Kidney (tissue), 14 donors: ENCODE results near the gene SEMA3E. TPM values are rescaled to one million over a fixed set of nuclear protein-coding genes. Genes with fewer than 3 reads are reported as not detected.

Experiments
- DNase-seq, 5 donors: peaks; one replicate each; pipeline ENCODE4 v3.0.0-alpha.2; 2013 to 2020
- FAIRE-seq: peaks from 2 replicates; lab custom pipeline; 2012; peaks lifted over from hg19 to GRCh38; lab: Jason Lieb, UNC
- H3K27ac ChIP-seq, 2 donors: one replicate each; pipeline ENCODE4 v1.7.0; 2013; ENCODE audit warnings: low read depth in 2 of 2, low read length in 2 of 2, inconsistent platforms in 1 of 2
- H3K27me3 ChIP-seq: one replicate; pipeline ENCODE4 v1.7.1; 2013; ENCODE audit warnings: low read length, inconsistent platforms; ENCODE audit not compliant: control insufficient read depth, insufficient read depth
- H3K36me3 ChIP-seq, 3 donors: one replicate each; pipeline versions ENCODE4 v1.7.0 to v1.7.1; 2013; ENCODE audit warnings: low read length in 3 of 3, control low read depth in 1 of 3, inconsistent platforms in 1 of 3; ENCODE audit not compliant: insufficient read depth in 3 of 3, control insufficient read depth in 2 of 3
- H3K4me1 ChIP-seq, 3 donors: one replicate each; pipeline versions ENCODE4 v1.7.0 to v1.7.1; 2013; ENCODE audit warnings: low read length in 3 of 3, inconsistent platforms in 1 of 3, low read depth in 1 of 3; ENCODE audit not compliant: control insufficient read depth in 2 of 3, insufficient read depth in 2 of 3
- H3K4me3 ChIP-seq, 3 donors: one replicate each; pipeline versions ENCODE4 v1.7.0 to v1.8.1; 2013; ENCODE audit warnings: low read length in 3 of 3, control low read depth in 1 of 3, inconsistent platforms in 1 of 3
- H3K9ac ChIP-seq, 3 donors: one replicate each; pipeline versions ENCODE4 v1.7.0 to v1.7.1; 2013; ENCODE audit warnings: low read length in 3 of 3, control low read depth in 1 of 3, inconsistent platforms in 1 of 3
- H3K9me3 ChIP-seq, 3 donors: one replicate each; pipeline versions ENCODE4 v1.7.0 to v1.7.1; 2013; ENCODE audit warnings: low read length in 3 of 3, control low read depth in 1 of 3, inconsistent platforms in 1 of 3; ENCODE audit not compliant: control insufficient read depth in 2 of 3, insufficient read depth in 1 of 3
- intact Hi-C: fragments of 100-400 bp; cut with DNase I; formaldehyde crosslinking; loops from one replicate; pipeline ENCODE4 v1.11.1; 2022
- polyA plus RNA-seq: library from polyadenylated mRNA; stranded (reverse); fragments of 350-450 nt; fragmentation: Illumina TruSeq; extraction: RNeasy Lipid Tissue Mini Kit (QIAGEN cat#74804); gene quantifications from one replicate; pipeline ENCODE4 v1.2.3, GENCODE V29; 2014; ENCODE audit warnings: low read depth, low replicate concordance; ENCODE audit not compliant: insufficient read depth
- total RNA-seq: library from RNA; stranded (reverse); fragmentation: NEBNext Ultra II Directional; extraction: Animal tissue kit (Norgen Biotek cat#: 25700); gene quantifications from one replicate; pipeline ENCODE4 v1.2.1, GENCODE V29; 2021
- TF ChIP-seq, protein P1 (sequence below): IDR thresholded peaks from 3 replicates; pipeline ENCODE4 v1.5.1; 2012; ENCODE audit warnings: mild to moderate bottlenecking, moderate library complexity, borderline replicate concordance; ENCODE audit not compliant: insufficient read depth; ENCODE audit errors: extremely low read depth
- donor health status: control.
- donor health status: control.
- donor health status: control.
- donor health status: control.
- donor health status: control.
- donor health status: DM: yes; HTN: yes; CAD: no.
- donor health status: Normal renal cell carcinoma (clear cell type).

The SEMA3E gene
- total and polyA plus RNA-seq, 2 donors from 2014 or later = 0.15 to 1.1 TPM

DNA sequence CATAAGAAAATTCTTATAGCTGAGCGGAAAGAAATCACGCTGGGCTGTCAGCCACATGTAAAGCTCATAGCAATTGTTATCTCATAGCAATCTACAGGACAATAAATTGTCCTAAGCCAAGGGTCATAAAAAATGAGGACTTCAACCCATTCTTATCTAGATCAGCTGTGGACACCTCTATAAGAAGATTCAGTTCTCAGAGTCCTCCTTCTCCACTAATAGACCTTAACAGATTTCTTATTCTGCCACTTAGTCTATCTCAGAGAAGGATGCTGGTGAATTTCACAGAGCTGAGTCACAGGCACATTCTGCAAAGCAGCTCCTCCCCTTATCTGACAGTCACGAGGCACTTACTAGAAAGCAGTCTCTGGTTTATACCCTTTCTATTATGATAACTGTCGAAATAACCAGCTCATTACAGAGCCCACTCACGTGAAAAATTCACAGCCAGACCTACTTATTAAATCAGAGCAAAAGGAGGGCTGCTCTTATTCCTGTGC, 300.9 kb downstream of the SEMA3E start:
- Histone ChIP-seq H3K27ac (no peak overlapping the region), H3K4me3 (no peak overlapping the region), H3K36me3 (no peaks in the 10 kb centered on the region), H3K9me3 (no peaks in the 10 kb centered on the region), H3K27me3 (no peaks in the 10 kb centered on the region), H3K9ac (no peak overlapping the region), H3K4me1 (no peaks in the 10 kb centered on the region)
- no peak for FAIRE-seq
- no peak for DNase-seq
- TF ChIP-seq, protein P1, sequence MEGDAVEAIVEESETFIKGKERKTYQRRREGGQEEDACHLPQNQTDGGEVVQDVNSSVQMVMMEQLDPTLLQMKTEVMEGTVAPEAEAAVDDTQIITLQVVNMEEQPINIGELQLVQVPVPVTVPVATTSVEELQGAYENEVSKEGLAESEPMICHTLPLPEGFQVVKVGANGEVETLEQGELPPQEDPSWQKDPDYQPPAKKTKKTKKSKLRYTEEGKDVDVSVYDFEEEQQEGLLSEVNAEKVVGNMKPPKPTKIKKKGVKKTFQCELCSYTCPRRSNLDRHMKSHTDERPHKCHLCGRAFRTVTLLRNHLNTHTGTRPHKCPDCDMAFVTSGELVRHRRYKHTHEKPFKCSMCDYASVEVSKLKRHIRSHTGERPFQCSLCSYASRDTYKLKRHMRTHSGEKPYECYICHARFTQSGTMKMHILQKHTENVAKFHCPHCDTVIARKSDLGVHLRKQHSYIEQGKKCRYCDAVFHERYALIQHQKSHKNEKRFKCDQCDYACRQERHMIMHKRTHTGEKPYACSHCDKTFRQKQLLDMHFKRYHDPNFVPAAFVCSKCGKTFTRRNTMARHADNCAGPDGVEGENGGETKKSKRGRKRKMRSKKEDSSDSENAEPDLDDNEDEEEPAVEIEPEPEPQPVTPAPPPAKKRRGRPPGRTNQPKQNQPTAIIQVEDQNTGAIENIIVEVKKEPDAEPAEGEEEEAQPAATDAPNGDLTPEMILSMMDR = no peak
- intact Hi-C loops = no loop called here

DNA sequence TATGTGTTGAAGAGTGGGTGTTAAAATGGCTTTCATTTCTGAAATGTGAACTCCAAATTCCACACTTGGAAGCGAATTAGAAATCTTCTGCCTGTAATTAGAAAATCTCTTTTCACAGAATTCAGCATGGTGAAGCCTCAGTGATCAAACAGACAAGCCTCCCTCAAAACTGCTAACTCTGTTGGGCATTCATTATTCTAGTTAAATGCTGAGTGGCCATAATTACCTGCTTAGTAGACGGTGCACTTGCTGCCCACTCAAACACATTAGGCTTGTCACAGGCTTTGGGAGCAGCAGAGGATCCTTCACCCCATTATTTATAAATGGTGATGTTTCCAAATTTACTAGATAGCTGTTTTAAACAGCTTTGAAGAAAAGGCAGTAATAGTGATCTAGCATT, 309.0 kb downstream of the SEMA3E start:
- intact Hi-C loops = no loop called here
- no peak overlapping the region for H3K27ac ChIP-seq
- TF ChIP-seq, protein P1 = no peak
- no peak overlapping the region for H3K4me3 ChIP-seq
- H3K9ac ChIP-seq = no peak overlapping the region
- no peaks in the 10 kb centered on the region for H3K4me1 ChIP-seq
- no peaks in the 10 kb centered on the region for H3K36me3 ChIP-seq
- no peaks in the 10 kb centered on the region for H3K27me3 ChIP-seq
- H3K9me3 ChIP-seq = no peaks in the 10 kb centered on the region
- peak in 2 of 5 donors; percentile 43 to 52 for DNase-seq
- no peak for FAIRE-seq

DNA sequence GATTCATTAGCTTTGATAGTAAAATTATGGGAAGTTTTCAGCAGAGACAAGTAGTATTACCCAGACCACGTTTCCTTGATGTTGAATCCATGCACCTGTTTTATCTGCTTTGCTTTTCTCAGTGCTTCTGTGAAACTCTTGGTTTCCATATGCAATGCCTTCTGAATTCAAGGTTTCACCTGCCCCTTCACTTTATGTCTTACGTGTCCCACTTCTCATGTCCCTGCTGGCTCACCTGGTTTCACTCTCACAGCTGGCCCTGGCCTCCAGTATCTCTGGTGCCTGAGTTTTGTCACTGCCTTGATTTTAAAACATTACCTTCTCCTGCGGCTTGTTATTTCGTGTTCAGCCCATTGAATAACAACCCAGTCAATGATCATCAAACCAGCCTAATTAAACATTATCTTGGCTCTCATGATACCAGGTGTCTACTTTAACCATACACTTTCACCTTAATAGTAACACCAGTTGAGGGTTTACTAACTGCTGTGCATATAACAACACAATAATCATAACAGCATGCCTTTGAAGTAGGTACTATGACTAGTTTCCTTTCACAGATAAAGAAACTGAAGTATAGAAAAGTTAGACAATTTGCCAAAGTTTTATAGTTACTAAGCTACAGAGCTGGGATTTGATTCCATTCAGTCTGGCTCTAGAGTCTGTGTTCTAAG, 310.5 kb downstream of the SEMA3E start:
- H3K4me1 ChIP-seq = no peaks in the 10 kb centered on the region
- no peaks in the 10 kb centered on the region for H3K27me3 ChIP-seq
- TF ChIP-seq, protein P1 = no peak
- no peak overlapping the region for H3K4me3 ChIP-seq
- no peak overlapping the region for H3K27ac ChIP-seq
- no peak overlapping the region for H3K9ac ChIP-seq
- no peak for FAIRE-seq
- no peaks in the 10 kb centered on the region for H3K9me3 ChIP-seq
- intact Hi-C loops = no loop called here
- no peaks in the 10 kb centered on the region for H3K36me3 ChIP-seq
- no peak for DNase-seq
